GM12878 (cell line): ENCODE measurements around the gene BLACAT1. TPM values are rescaled to one million over a fixed set of nuclear protein-coding genes. Genes with fewer than 3 reads are reported as not detected.

Experiments used
- ATAC-seq: fragments of 200-7000 bp; cut with Tn5 transposase; 3 replicates; pipeline ENCODE4 v1.9.1; 2020; ENCODE audit warnings: mild to moderate bottlenecking, moderate library complexity
- BruUV-seq: library from RNA; stranded (reverse); fragments of 400-500 nt; replicated peaks from 2 replicates; lab custom pipeline; 2021; lab: Mats Ljungman, UMichigan
- CTCF ChIA-PET: fragments of 300-600 bp; sonication (Branson Sonifier 250); formaldehyde crosslinking; extraction: SDS; loops from one replicate; lab custom pipeline; 2021; ENCODE audit warnings: inconsistent platforms; lab: Yijun Ruan, JAX
- POLR2A ChIA-PET: fragments of 350-600 bp; formaldehyde crosslinking; extraction: SDS; loops from one replicate; lab custom pipeline; 2021; ENCODE audit warnings: inconsistent platforms; lab: Charles Lee
- RAD21 ChIA-PET: fragments of 300-600 bp; sonication (Branson Sonifier 250); formaldehyde crosslinking; loops from one replicate; lab custom pipeline; 2023; ENCODE audit warnings: antibody characterized with exemption; ENCODE audit not compliant: unreplicated experiment; lab: Charles Lee
- SMC1A ChIA-PET: fragments of 300-600 bp; sonication (Branson Sonifier 250); formaldehyde crosslinking; loops from one replicate; lab custom pipeline; 2023; ENCODE audit not compliant: unreplicated experiment, uncharacterized antibody; lab: Charles Lee
- DNase-seq: peaks from one replicate; pipeline ENCODE4 v3.0.0-alpha.2; 2011; ENCODE audit warnings: low read depth, low spot score
- FAIRE-seq: peaks from 3 replicates; lab custom pipeline; 2011; peaks lifted over from hg19 to GRCh38; lab: Jason Lieb, UNC
- H2AFZ ChIP-seq: 2 replicates; pipeline ENCODE4 v1.6.0; 2011; ENCODE audit warnings: low read depth, low read length, control low read depth; ENCODE audit not compliant: control insufficient read depth
- H3K27ac ChIP-seq: 2 replicates; pipeline ENCODE4 v1.5.1; 2011; ENCODE audit warnings: control low read depth; ENCODE audit not compliant: control insufficient read depth, insufficient read depth
- H3K27me3 ChIP-seq, 2 experiments: replicated peaks in 1 of 2; 2 replicates each; pipeline versions ENCODE4 v1.6.0 to v1.6.1; 2011; ENCODE audit warnings: low read length in 1 of 2; ENCODE audit not compliant: control insufficient read depth in 2 of 2, insufficient read depth in 2 of 2
- H3K36me3 ChIP-seq, 2 experiments: 2 replicates each; pipeline ENCODE4 v1.5.1; 2011; ENCODE audit warnings: low read length in 1 of 2; ENCODE audit not compliant: control insufficient read depth in 2 of 2, insufficient read depth in 2 of 2
- H3K4me1 ChIP-seq: 2 replicates; pipeline ENCODE4 v1.6.1; 2011; ENCODE audit warnings: mild to moderate bottlenecking, low read length, moderate library complexity, mixed read lengths; ENCODE audit not compliant: control insufficient read depth, insufficient read depth
- H3K4me2 ChIP-seq: 2 replicates; pipeline ENCODE4 v1.6.0; 2011; ENCODE audit warnings: control low read depth; ENCODE audit not compliant: control insufficient read depth, insufficient read depth
- H3K4me3 ChIP-seq: fragments of 200-600 bp; sonication (generic); 2 replicates; pipeline ENCODE4 v1.5.1; 2016
- H3K79me2 ChIP-seq: 2 replicates; pipeline ENCODE4 v1.6.0; 2011; ENCODE audit warnings: low read length; ENCODE audit not compliant: control insufficient read depth, insufficient read depth
- H3K9ac ChIP-seq: 2 replicates; pipeline ENCODE4 v1.8.0; 2011; ENCODE audit warnings: low read length, control low read depth, mixed read lengths; ENCODE audit not compliant: control insufficient read depth, insufficient read depth
- H3K9me3 ChIP-seq: replicated peaks from 3 replicates; pipeline ENCODE4 v1.5.1; 2011; ENCODE audit warnings: mild to moderate bottlenecking, low read length; ENCODE audit not compliant: control insufficient read depth, insufficient read depth
- H4K20me1 ChIP-seq: 2 replicates; pipeline ENCODE4 v1.6.0; 2011; ENCODE audit not compliant: control insufficient read depth, insufficient read depth
- MTA3 ChIP-seq: IDR thresholded peaks from 2 replicates; pipeline ENCODE4 v1.6.1; 2012; ENCODE audit warnings: low read length, inconsistent platforms, borderline replicate concordance
- NR2F1 ChIP-seq: fragments of 450-650 bp; conservative IDR thresholded peaks from 2 replicates; pipeline ENCODE4 v1.6.1; 2017; ENCODE audit warnings: mild to moderate bottlenecking
- RAD21 ChIP-seq: IDR thresholded peaks from 2 replicates; pipeline ENCODE4 v1.6.1; 2011; ENCODE audit warnings: mild to moderate bottlenecking, low read depth, low read length, moderate library complexity; ENCODE audit not compliant: insufficient read depth
- TCF3 ChIP-seq: IDR thresholded peaks from 2 replicates; pipeline ENCODE4 v1.6.1; 2012; ENCODE audit warnings: low read depth, mild to moderate bottlenecking, low read length, borderline replicate concordance; ENCODE audit not compliant: insufficient read depth
- WGBS: methylation state at CpG from one replicate; pipeline ENCODE4 v1.1.6; 2016; ENCODE audit warnings: low lambda C conversion rate; ENCODE audit not compliant: insufficient replicate concordance, insufficient coverage; ENCODE audit errors: missing lambda C conversion rate; 5-methylcytosine and 5-hydroxymethylcytosine counted together
- in situ Hi-C: fragments of 300-500 bp; cut with MboI; formaldehyde crosslinking; loops from 9 replicates; pipeline ENCODE4 v1.14.3; 2018; ENCODE audit warnings: mixed read lengths
- intact Hi-C: fragments of 100-400 bp; cut with micrococcal nuclease; formaldehyde crosslinking; loops from one replicate; pipeline ENCODE4 v1.14.2; 2022; ENCODE audit not compliant: unreplicated experiment
- polyA plus RNA-seq, 11 experiments: library from polyadenylated mRNA; depleted of rRNA in 4 of 11; unstranded in 6 of 11; stranded (reverse) in 5 of 11; fragments of >200 nt; fragmentation: Nextera tagmentation in 4 of 11; fragmentation: Illumina TruSeq in 1 of 11; extraction: Ambion mirVana in 4 of 11; extraction: Trizol in 1 of 11; gene quantifications; 1 replicate in 1 of 11; 2 replicates in 10 of 11; pipeline versions ENCODE4 v1.2.1 to v1.2.3, GENCODE V29; 2011 to 2016; ENCODE audit warnings: inconsistent platforms in 2 of 11, missing spikeins in 2 of 11, low read depth in 1 of 11
- total RNA-seq, 4 experiments: library from RNA; depleted of rRNA in 3 of 4; stranded (reverse); fragments of >200 nt in 3 of 4; fragmentation: Illumina TruSeq in 1 of 4; extraction: Trizol in 1 of 4; gene quantifications; 2 replicates each; pipeline versions ENCODE4 v1.2.1 to v1.2.3, GENCODE V29; 2013 to 2021
- TF ChIP-seq, protein P1 (sequence below), 3 experiments: IDR thresholded peaks in 2 of 3; conservative IDR thresholded peaks in 1 of 3; 2 replicates each; pipeline ENCODE4 v1.5.1; 2011; ENCODE audit warnings: low read depth in 3 of 3, low read length in 3 of 3, mild to moderate bottlenecking in 3 of 3, control low read depth in 2 of 3, moderate library complexity in 2 of 3, inconsistent platforms in 1 of 3, mixed read lengths in 1 of 3; ENCODE audit not compliant: control insufficient read depth in 2 of 3, insufficient read depth in 1 of 3; ENCODE audit errors: extremely low read depth in 1 of 3

Gene BLACAT1
- total and polyA plus RNA-seq, 10 of the 15 experiments (the other 5 are each of a cell fraction or from before 2014, with no cell fraction given) = 0.04 to 1.6 (median 0.15) TPM; not detected in 1

DNA sequence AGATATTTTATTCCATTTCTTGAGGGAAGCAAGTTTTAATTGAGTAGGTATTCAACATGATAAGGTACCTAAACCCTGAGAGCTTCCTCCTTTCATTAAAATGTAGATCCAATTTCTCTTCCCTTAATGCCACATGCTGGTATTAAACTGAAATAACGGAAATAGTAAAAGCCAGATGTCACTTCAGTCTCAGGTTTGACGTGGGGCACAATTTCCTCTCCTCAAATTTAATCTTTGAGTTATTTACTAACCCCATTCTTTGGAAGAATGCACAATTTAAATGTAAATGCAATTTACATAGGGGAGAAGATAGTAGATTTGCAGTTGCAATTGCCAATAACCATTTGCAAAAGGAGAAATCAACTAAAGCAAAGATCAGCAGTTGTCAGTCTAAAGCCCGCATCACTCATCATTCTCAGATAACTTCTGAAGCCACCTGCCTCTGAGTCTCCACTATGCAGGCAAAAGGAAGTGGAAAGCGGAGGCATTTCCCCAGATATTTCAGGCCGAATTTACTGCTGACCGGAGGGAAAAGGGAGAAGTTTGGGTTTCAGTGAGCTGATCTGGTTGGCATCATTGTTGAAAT is 31.9 kb downstream of the BLACAT1 start:
- no peak overlapping the region for H3K4me2 ChIP-seq
- TF ChIP-seq NR2F1 = no peak
- TF ChIP-seq TCF3 = no peak
- TF ChIP-seq, all 136 proteins: peak for 0
- ChIA-PET POLR2A (no interaction called here), RAD21 (interaction anchor here (0.6 to 4.9 kb wide), 9 partner anchors 26 to 120 kb away, joined by 3 to 39 read pairs (median 4); no protein-coding TSS in a partner anchor), SMC1A (interaction anchor here (0.7 to 4.2 kb wide), 15 partner anchors 8 to 430 kb away, joined by 3 to 19 read pairs (median 5); no protein-coding TSS in a partner anchor), CTCF (interaction anchor here (0.8 to 7.7 kb wide), 12 partner anchors 11 to 99 kb away, joined by 3 to 99 read pairs (median 5); no protein-coding TSS in a partner anchor)
- DNase-seq = no peak
- no TSS peak for BruUV-seq
- FAIRE-seq = no peak
- Histone ChIP-seq H3K36me3 (no peaks in the 10 kb centered on the region), H3K4me3 (no peak overlapping the region), H3K9ac (no peak overlapping the region), H3K27me3 (peaks cover 6 to 7% of the 10 kb centered on the region in 2 experiments; a peak in 3 of 4 replicates), H3K4me1 (no peaks in the 10 kb centered on the region), H4K20me1 (no peaks in the 10 kb centered on the region), H3K79me2 (no peaks in the 10 kb centered on the region), H3K27ac (no peak overlapping the region), H3K9me3 (no peaks in the 10 kb centered on the region), H2AFZ (no peak overlapping the region)
- 27% methylated on average over 6 of the region's 6 CpGs for WGBS
- ATAC-seq = no peak
- intact Hi-C loops = no loop called here
- in situ Hi-C loops = no loop called here

DNA sequence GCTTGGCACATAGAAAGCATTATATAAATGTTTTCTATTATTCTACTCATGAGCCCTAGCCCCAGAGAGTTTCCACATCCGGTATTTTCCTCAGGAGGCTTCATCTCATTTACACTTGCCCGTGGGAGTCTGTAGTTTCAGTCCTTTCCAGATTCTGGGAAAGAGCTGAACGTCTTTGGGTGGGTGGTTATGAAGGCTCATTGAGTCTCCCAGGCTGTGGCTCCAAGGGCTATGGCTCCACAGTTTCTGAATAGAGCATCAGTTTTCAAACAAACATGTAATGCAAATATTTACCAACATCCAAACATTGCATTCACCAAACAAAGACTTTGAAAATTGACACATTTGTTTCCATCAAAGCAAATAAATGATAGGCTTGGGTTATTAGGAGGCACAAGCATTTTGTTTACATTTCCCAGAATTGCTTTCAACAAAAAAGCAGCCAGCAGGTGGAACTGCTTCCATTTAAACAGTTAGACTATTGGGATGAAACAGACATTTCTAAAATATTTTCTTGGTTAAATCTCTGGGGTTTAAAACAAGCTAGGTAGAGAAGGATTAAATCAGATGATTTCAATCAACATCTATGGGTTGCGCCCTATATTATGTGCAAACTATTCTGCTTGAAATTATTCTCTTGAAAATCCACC is 32.7 kb downstream of the BLACAT1 start:
- H3K79me2 ChIP-seq = no peaks in the 10 kb centered on the region
- in situ Hi-C loops (no loop called here), intact Hi-C loops (no loop called here)
- ChIA-PET SMC1A (interaction anchor here (0.7 to 2.4 kb wide), 10 partner anchors 10 to 101 kb away, joined by 3 to 19 read pairs (median 6); no protein-coding TSS in a partner anchor), CTCF (interaction anchor here (1.1 to 7.7 kb wide), 7 partner anchors 8 to 100 kb away, joined by 4 to 99 read pairs (median 8); no protein-coding TSS in a partner anchor), POLR2A (no interaction called here), RAD21 (interaction anchor here (1.0 to 4.9 kb wide), 4 partner anchors 63 to 101 kb away, joined by 3 to 39 read pairs (median 4); no protein-coding TSS in a partner anchor)
- ATAC-seq (no peak), FAIRE-seq (no peak), DNase-seq (no peak)
- WGBS = 26% methylated on average over 4 of the region's 4 CpGs
- H4K20me1 ChIP-seq = no peaks in the 10 kb centered on the region
- no peak for TF ChIP-seq TCF3
- TF ChIP-seq, protein P1, sequence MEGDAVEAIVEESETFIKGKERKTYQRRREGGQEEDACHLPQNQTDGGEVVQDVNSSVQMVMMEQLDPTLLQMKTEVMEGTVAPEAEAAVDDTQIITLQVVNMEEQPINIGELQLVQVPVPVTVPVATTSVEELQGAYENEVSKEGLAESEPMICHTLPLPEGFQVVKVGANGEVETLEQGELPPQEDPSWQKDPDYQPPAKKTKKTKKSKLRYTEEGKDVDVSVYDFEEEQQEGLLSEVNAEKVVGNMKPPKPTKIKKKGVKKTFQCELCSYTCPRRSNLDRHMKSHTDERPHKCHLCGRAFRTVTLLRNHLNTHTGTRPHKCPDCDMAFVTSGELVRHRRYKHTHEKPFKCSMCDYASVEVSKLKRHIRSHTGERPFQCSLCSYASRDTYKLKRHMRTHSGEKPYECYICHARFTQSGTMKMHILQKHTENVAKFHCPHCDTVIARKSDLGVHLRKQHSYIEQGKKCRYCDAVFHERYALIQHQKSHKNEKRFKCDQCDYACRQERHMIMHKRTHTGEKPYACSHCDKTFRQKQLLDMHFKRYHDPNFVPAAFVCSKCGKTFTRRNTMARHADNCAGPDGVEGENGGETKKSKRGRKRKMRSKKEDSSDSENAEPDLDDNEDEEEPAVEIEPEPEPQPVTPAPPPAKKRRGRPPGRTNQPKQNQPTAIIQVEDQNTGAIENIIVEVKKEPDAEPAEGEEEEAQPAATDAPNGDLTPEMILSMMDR (IDR thresholded peaks at IDR 0.05 in 2 of 3, conservative IDR thresholded peaks at IDR 0.05 in 1 of 3; ENCODE audit: control insufficient read depth in 2 of 3, extremely low read depth in 1 of 3, insufficient read depth in 1 of 3, low read depth in 3 of 3, low read length in 3 of 3) = peak in 1 of 3 experiments; percentile 26; a peak in 1 of 6 replicates
- TF ChIP-seq RAD21 = 0 out of 2 replicates have a peak, but pooled peaks have one; percentile 3
- no peak for TF ChIP-seq MTA3
- H2AFZ ChIP-seq = no peak overlapping the region
- peaks cover 6% of the 10 kb centered on the region in 2 experiments; a peak in 3 of 4 replicates for H3K27me3 ChIP-seq
- no peak overlapping the region for H3K4me3 ChIP-seq
- no peak overlapping the region for H3K27ac ChIP-seq
- no peak overlapping the region for H3K9ac ChIP-seq
- H3K36me3 ChIP-seq = no peaks in the 10 kb centered on the region
- H3K9me3 ChIP-seq = no peaks in the 10 kb centered on the region
- no TSS peak for BruUV-seq
- H3K4me1 ChIP-seq = no peaks in the 10 kb centered on the region
- no peak overlapping the region for H3K4me2 ChIP-seq
